ENCODE results near the gene PCDH19.

Gene PCDH19

GRCh38 chrX:100265179-100265578, 144.9 kb downstream of the PCDH19 start:
- Histone ChIP-seq H3K4me3 (ENCODE audit: low read depth, low read length) (no peak overlapping the region), H3K36me3 (replicated peaks) (no peaks in the 10 kb centered on the region), H3K27ac (no peak overlapping the region), H3K27me3 (replicated peaks) (no peaks in the 10 kb centered on the region)
- no peak for DNase-seq
- no peak for TF ChIP-seq CTCF (IDR thresholded peaks at IDR 0.05; ENCODE audit: low read depth, low read length, missing control alignments)
- in situ Hi-C loops (cut with HindIII; ENCODE audit: low pct_ligation_motif_present, low sequenced_read_pairs) = no loop called here

- Histone ChIP-seq H3K27me3 (replicated peaks) (no peaks in the 10 kb centered on the region), H3K36me3 (replicated peaks) (no peaks in the 10 kb centered on the region), H3K27ac (no peak overlapping the region), H3K4me3 (ENCODE audit: low read depth, low read length) (no peak overlapping the region)
- in situ Hi-C loops (cut with HindIII; ENCODE audit: low pct_ligation_motif_present, low sequenced_read_pairs) = no loop called here
- DNase-seq = no peak
- no peak for TF ChIP-seq CTCF (IDR thresholded peaks at IDR 0.05; ENCODE audit: low read depth, low read length, missing control alignments)
These were observed 145.9 kb downstream of the PCDH19 start for GRCh38 chrX:100264200-100264599.

GRCh38 chrX:100263650-100264049, 146.4 kb downstream of the PCDH19 start:
- H3K27me3 ChIP-seq (replicated peaks) = no peaks in the 10 kb centered on the region
- no peak for TF ChIP-seq CTCF (IDR thresholded peaks at IDR 0.05; ENCODE audit: low read depth, low read length, missing control alignments)
- no peak overlapping the region for H3K4me3 ChIP-seq (ENCODE audit: low read depth, low read length)
- no peak for DNase-seq
- H3K36me3 ChIP-seq (replicated peaks) = no peaks in the 10 kb centered on the region
- in situ Hi-C loops (cut with HindIII; ENCODE audit: low pct_ligation_motif_present, low sequenced_read_pairs) = no loop called here
- H3K27ac ChIP-seq = no peak overlapping the region

GRCh38 chrX:100248885-100249493, 161.1 kb downstream of the PCDH19 start:
- Histone ChIP-seq H3K27ac (no peak overlapping the region), H3K4me3 (ENCODE audit: low read depth, low read length) (no peak overlapping the region), H3K27me3 (replicated peaks) (no peaks in the 10 kb centered on the region), H3K36me3 (replicated peaks) (no peaks in the 10 kb centered on the region)
- TF ChIP-seq CTCF (IDR thresholded peaks at IDR 0.05; ENCODE audit: low read depth, low read length, missing control alignments) = no peak
- no peak for DNase-seq
- in situ Hi-C loops (cut with HindIII; ENCODE audit: low pct_ligation_motif_present, low sequenced_read_pairs) = no loop called here

GRCh38 chrX:100247826-100248225, 162.2 kb downstream of the PCDH19 start:
- DNase-seq = no peak
- TF ChIP-seq CTCF (IDR thresholded peaks at IDR 0.05; ENCODE audit: low read depth, low read length, missing control alignments) = no peak
- no peaks in the 10 kb centered on the region for H3K27me3 ChIP-seq (replicated peaks)
- no peaks in the 10 kb centered on the region for H3K36me3 ChIP-seq (replicated peaks)
- H3K4me3 ChIP-seq (ENCODE audit: low read depth, low read length) = no peak overlapping the region
- no peak overlapping the region for H3K27ac ChIP-seq
- in situ Hi-C loops (cut with HindIII; ENCODE audit: low pct_ligation_motif_present, low sequenced_read_pairs) = no loop called here

GRCh38 chrX:100244681-100245080, 165.4 kb downstream of the PCDH19 start:
- Histone ChIP-seq H3K4me3 (ENCODE audit: low read depth, low read length) (no peak overlapping the region), H3K27ac (no peak overlapping the region), H3K27me3 (replicated peaks) (no peaks in the 10 kb centered on the region), H3K36me3 (replicated peaks) (no peaks in the 10 kb centered on the region)
- TF ChIP-seq CTCF (IDR thresholded peaks at IDR 0.05; ENCODE audit: low read depth, low read length, missing control alignments) = no peak
- DNase-seq = no peak
- in situ Hi-C loops (cut with HindIII; ENCODE audit: low pct_ligation_motif_present, low sequenced_read_pairs) = no loop called here
